Measurements from ENCODE around the gene RALY. TPM values are rescaled to one million over a fixed set of nuclear protein-coding genes. Genes with fewer than 3 reads are reported as not detected.

Gene RALY
- total and polyA plus RNA-seq, 9 donors: 56.5 to 166 (median 147) TPM

DNA sequence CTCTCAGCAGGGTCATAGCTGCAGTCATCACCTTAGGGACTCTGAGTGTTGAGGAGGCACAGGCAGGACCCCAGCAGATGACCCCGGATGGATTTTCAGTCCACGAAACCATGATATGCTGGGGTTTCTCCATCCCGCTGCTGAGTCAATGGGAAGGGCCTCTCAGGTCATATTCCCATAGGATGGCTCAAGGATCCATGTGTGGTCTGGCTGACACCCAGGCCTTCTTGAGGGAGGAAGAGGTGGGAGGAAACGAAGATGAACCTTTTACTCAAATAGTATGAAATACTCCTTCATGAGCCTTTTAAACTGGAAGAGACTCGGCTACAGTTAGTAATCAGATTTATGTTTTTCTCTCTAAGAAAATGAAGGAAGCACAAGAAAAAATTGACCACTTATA, 10.3 kb upstream of the RALY start:
- H3K27me3 ChIP-seq (ENCODE audit: control insufficient read depth, insufficient read depth, low read length): no peaks in the 10 kb centered on the region
- no CpG with 5 or more reads among the region's 5 CpGs for WGBS (ENCODE audit: insufficient coverage)
- H3K9me3 ChIP-seq (replicated peaks; ENCODE audit: control insufficient read depth, low read depth, low read length): no peaks in the 10 kb centered on the region
- no peak overlapping the region for H3K4me3 ChIP-seq (ENCODE audit: low read length)
- DNase-seq: no peak
- no peaks in the 10 kb centered on the region for H3K36me3 ChIP-seq (ENCODE audit: control insufficient read depth, insufficient read depth, low read length)
- no peaks in the 10 kb centered on the region for H3K4me1 ChIP-seq (ENCODE audit: control insufficient read depth, insufficient read depth, low read length)
- no peak overlapping the region for H3K27ac ChIP-seq (ENCODE audit: low read length)

DNA sequence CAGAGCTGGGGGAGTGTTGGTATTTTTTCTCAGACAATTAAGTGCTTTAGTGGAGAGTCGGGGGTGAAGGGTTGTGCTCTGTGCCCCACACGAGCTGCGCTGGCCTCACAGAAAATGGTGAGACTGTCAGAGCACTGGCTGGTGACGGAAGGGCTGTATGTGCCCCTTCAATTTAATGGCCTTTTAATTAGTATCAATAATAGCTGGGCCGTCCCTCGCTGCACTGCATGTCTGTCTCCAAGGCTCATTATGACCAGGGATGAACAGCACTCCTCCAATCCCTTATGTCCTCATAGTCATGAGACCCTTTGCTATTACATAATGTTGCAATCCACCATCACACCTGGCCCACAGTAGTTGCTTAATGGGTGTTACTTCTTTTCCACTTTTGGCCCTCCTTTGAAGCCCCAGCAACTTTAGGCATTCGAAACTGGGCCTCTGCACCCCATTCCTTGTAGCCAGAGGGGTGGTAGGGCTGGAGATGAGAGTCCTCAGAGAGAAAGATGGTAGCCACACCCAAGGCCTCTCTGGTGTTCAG, 9.5 kb upstream of the RALY start:
- 60% methylated on average over 5 of the region's 7 CpGs for WGBS (ENCODE audit: insufficient coverage)
- DNase-seq: no peak
- H3K4me3 ChIP-seq (ENCODE audit: low read length): no peak overlapping the region
- H3K4me1 ChIP-seq (ENCODE audit: control insufficient read depth, insufficient read depth, low read length): no peaks in the 10 kb centered on the region
- H3K27ac ChIP-seq (ENCODE audit: low read length): no peak overlapping the region
- H3K9me3 ChIP-seq (replicated peaks; ENCODE audit: control insufficient read depth, low read depth, low read length): no peaks in the 10 kb centered on the region
- H3K27me3 ChIP-seq (ENCODE audit: control insufficient read depth, insufficient read depth, low read length): no peaks in the 10 kb centered on the region
- H3K36me3 ChIP-seq (ENCODE audit: control insufficient read depth, insufficient read depth, low read length): no peaks in the 10 kb centered on the region

DNA sequence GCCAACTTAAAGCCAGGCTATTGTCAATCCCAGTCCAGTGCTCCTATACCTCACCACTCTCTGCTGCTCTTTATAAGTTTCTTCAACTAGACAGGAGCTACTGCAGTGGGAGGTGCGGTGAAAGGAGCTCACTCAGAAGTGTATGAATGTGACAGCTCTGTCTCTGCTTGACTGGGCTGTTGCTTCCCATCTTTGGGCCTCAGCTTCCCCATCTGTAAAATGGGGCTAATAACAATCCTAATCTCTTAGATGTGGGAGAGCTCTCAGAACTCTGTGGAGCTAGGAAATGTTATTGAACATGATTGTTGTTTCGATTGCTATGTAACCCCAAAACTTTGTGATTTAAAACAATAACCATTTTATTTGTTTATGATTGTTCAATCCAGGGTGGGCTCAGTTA, 8.4 kb upstream of the RALY start:
- DNase-seq: no peak
- no peaks in the 10 kb centered on the region for H3K27me3 ChIP-seq (ENCODE audit: control insufficient read depth, insufficient read depth, low read length)
- H3K4me1 ChIP-seq (ENCODE audit: control insufficient read depth, insufficient read depth, low read length): no peaks in the 10 kb centered on the region
- H3K27ac ChIP-seq (ENCODE audit: low read length): no peak overlapping the region
- H3K9me3 ChIP-seq (replicated peaks; ENCODE audit: control insufficient read depth, low read depth, low read length): no peaks in the 10 kb centered on the region
- WGBS (ENCODE audit: insufficient coverage): 100% methylated on average over 1 of the region's 2 CpGs
- no peak overlapping the region for H3K4me3 ChIP-seq (ENCODE audit: low read length)
- H3K36me3 ChIP-seq (ENCODE audit: control insufficient read depth, insufficient read depth, low read length): no peaks in the 10 kb centered on the region

DNA sequence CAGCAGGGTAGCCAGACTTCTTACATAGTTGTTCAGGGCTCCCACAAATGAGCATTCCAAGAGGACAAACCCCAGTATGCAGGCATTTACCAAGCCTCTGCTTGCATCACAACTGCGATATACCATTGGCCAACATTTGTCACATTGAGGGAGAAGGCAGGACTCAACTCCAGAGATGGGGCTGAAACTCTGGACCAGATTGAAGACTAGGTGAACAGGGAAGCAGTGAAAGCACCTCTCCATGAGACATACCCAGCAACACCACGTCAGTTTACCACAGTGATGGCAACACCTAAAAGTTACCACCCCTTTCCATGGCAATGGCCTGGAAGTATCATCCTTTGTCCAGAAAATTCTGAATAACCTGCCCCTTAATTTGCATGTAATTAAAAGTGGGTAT, 7.9 kb upstream of the RALY start:
- no peaks in the 10 kb centered on the region for H3K4me1 ChIP-seq (ENCODE audit: control insufficient read depth, insufficient read depth, low read length)
- no peaks in the 10 kb centered on the region for H3K9me3 ChIP-seq (replicated peaks; ENCODE audit: control insufficient read depth, low read depth, low read length)
- no peaks in the 10 kb centered on the region for H3K36me3 ChIP-seq (ENCODE audit: control insufficient read depth, insufficient read depth, low read length)
- H3K27ac ChIP-seq (ENCODE audit: low read length): no peak overlapping the region
- no peak overlapping the region for H3K4me3 ChIP-seq (ENCODE audit: low read length)
- DNase-seq: no peak
- H3K27me3 ChIP-seq (ENCODE audit: control insufficient read depth, insufficient read depth, low read length): no peaks in the 10 kb centered on the region
- 67% methylated on average over 1 of the region's 2 CpGs for WGBS (ENCODE audit: insufficient coverage)

DNA sequence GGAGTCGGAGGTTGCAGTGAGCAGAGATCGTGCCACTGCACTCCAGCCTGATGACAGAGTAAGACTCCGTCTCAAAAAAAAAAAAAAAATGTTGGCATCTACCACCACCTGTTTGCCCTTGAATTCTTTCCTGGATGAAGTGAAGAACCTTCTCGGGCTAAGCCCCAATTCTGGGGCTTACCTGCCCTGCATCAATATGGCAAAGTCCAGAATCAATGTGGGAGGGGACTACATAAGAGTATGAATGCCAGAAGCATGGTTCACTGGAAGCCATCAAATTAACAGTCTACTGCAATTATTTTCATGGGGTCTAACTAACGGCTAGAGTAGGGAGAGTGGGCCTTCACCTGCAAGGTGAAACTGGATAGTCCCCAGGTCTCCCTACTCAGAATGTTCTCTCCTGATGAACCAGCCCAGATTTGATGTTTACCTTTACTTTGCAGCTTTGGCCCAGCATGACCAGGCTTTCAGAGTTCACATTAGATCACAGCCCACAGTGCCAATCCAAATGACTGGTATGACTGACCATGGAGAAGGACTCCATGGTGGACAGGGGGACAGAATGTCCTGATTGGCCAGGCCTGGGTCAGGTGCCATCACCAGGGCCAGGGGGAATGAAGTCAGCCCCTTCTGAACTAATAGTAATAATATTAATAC, 7.0 kb upstream of the RALY start:
- no peaks in the 10 kb centered on the region for H3K27me3 ChIP-seq (ENCODE audit: control insufficient read depth, insufficient read depth, low read length)
- H3K4me1 ChIP-seq (ENCODE audit: control insufficient read depth, insufficient read depth, low read length): peaks cover under 1% of the 10 kb centered on the region
- no peak overlapping the region for H3K27ac ChIP-seq (ENCODE audit: low read length)
- WGBS (ENCODE audit: insufficient coverage): 92% methylated on average over 3 of the region's 5 CpGs
- H3K4me3 ChIP-seq (ENCODE audit: low read length): no peak overlapping the region
- H3K9me3 ChIP-seq (replicated peaks; ENCODE audit: control insufficient read depth, low read depth, low read length): no peaks in the 10 kb centered on the region
- H3K36me3 ChIP-seq (ENCODE audit: control insufficient read depth, insufficient read depth, low read length): no peaks in the 10 kb centered on the region
- DNase-seq: no peak

DNA sequence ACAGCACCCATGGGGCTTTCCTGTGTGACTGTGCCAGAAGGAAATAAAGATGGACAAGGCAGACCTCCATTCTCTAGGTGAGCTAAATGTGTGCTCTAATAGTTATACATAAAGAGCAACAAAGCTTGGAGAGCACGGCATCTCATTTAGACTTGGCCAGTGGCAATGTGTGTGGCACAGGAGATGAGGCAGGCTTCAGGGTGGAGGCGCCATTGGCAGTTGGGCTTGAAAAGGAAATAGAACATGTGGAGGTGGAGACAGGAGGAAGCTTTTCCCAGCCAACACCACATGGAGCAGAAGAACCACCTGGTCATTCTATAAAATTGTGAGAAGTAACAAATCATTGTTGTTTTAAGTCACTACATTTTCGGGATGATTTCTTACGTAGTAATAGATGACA, 3.6 kb upstream of the RALY start:
- 80% methylated on average over 2 of the region's 4 CpGs for WGBS (ENCODE audit: insufficient coverage)
- Histone ChIP-seq H3K36me3 (ENCODE audit: control insufficient read depth, insufficient read depth, low read length) (no peaks in the 10 kb centered on the region), H3K4me3 (ENCODE audit: low read length) (no peak overlapping the region), H3K4me1 (ENCODE audit: control insufficient read depth, insufficient read depth, low read length) (peaks cover 12% of the 10 kb centered on the region), H3K9me3 (replicated peaks; ENCODE audit: control insufficient read depth, low read depth, low read length) (no peaks in the 10 kb centered on the region), H3K27me3 (ENCODE audit: control insufficient read depth, insufficient read depth, low read length) (no peaks in the 10 kb centered on the region), H3K27ac (ENCODE audit: low read length) (no peak overlapping the region)
- no peak for DNase-seq

DNA sequence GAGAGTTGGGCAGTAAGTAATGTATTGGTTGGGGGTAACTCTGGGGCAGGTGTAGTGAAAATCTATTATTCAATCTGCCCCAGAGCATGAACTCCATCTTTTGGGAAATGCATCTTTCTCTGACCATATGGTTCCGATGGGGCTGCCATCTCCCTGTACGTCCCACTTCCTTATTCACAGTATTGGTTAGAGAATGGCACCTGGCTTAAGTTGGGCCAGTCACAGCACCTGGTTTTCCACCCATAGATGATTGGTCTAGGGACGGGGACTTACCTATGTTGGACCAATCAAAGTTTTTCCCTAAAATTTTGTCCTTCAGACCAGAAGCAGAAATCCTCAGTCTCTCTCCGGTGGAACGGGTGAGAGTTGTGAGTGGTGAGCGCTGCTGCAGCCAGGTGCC, 2.2 kb upstream of the RALY start:
- Histone ChIP-seq H3K9me3 (replicated peaks; ENCODE audit: control insufficient read depth, low read depth, low read length) (no peaks in the 10 kb centered on the region), H3K36me3 (ENCODE audit: control insufficient read depth, insufficient read depth, low read length) (no peaks in the 10 kb centered on the region), H3K4me3 (ENCODE audit: low read length) (no peak overlapping the region), H3K27ac (ENCODE audit: low read length) (no peak overlapping the region), H3K27me3 (ENCODE audit: control insufficient read depth, insufficient read depth, low read length) (no peaks in the 10 kb centered on the region), H3K4me1 (ENCODE audit: control insufficient read depth, insufficient read depth, low read length) (peaks cover 17% of the 10 kb centered on the region)
- WGBS (ENCODE audit: insufficient coverage): no CpG with 5 or more reads among the region's 6 CpGs
- no peak for DNase-seq

DNA sequence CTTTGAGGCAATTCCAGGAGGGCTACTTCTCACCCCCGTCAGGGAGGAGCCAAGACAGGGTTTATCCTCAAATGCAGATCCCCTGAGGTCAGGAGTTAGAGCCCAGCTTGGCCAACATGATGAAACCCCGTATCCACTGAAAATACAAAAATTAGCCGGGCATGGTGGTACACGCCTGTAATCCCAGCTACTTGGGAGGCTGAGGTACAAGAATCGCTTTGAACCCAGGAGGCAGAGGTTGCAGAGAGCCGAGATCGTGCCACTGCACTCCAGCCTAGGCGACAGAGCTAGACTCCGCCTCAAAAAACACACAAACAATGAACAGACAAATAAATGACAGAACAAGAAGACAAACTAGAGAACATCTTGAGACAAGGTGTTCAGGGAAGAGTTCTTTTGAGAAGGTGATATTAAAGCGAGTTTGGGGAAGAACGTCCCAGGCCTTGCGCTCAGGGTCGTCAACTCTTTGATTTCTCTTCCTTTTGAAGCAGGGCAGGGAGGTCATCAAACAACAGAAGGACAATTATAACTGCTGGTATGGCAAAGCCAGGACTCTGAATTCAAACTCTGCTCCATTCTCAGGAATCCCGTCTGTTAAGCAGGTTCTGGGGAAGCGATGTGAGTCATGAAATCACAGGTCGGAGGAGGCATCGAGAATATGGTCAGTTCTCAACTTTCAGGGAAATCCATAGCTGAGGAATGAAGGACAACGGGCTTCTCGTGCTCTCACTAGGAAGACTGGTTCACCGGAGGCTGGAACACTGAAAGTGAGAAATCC, 1.4 kb upstream of the RALY start:
- H3K36me3 ChIP-seq (ENCODE audit: control insufficient read depth, insufficient read depth, low read length): no peaks in the 10 kb centered on the region

DNA sequence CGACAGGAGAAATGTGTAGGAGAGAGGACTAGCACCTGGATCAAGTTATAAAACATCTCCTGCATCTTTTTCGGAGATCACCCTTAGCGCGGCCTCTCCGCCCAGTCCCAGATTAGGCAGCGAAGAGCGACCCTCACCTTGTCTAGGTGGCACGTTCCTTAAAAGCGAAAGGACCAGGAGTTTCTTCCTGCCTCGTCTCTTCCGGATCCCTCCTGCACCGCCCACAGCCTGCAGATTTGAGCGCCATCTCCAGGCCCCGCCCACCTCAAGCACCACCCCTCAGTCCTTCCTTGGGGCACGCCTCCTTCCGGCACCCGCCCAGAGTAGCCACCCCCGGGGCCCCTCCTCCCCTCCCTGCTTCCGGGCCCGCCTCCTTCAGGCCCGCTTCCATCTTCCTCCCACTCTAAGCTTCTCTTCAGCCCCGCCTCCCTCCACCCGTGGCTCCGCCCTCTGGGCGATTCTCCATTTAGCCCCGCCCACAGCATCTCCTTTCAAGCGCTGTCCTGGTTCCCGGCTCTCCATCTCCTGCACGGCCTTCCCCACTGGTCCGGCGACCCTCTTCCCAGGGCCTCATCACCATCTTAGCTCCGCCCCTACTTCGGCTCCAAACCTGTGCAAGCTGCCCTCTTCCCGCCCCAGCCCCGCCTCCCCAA, 662 bp upstream of the RALY start:
- peaks cover 24% of the 10 kb centered on the region for H3K4me1 ChIP-seq (ENCODE audit: control insufficient read depth, insufficient read depth, low read length)
- H3K27ac ChIP-seq (ENCODE audit: low read length): peak overlapping the region; percentile 99
- no peaks in the 10 kb centered on the region for H3K36me3 ChIP-seq (ENCODE audit: control insufficient read depth, insufficient read depth, low read length)
- H3K27me3 ChIP-seq (ENCODE audit: control insufficient read depth, insufficient read depth, low read length): no peaks in the 10 kb centered on the region
- H3K9me3 ChIP-seq (replicated peaks; ENCODE audit: control insufficient read depth, low read depth, low read length): no peaks in the 10 kb centered on the region
- H3K4me3 ChIP-seq (ENCODE audit: low read length): peak overlapping the region; percentile 99
- under 1% methylated on average over 33 of the region's 35 CpGs for WGBS (ENCODE audit: insufficient coverage)
- peak; percentile 100 for DNase-seq

More for the DNA sequence above, 1.4 kb upstream of the RALY start:
- Histone ChIP-seq H3K27ac (ENCODE audit: low read length) (peak overlapping the region; percentile 90), H3K9me3 (replicated peaks; ENCODE audit: control insufficient read depth, low read depth, low read length) (no peaks in the 10 kb centered on the region), H3K27me3 (ENCODE audit: control insufficient read depth, insufficient read depth, low read length) (no peaks in the 10 kb centered on the region), H3K4me3 (ENCODE audit: low read length) (peak overlapping the region; percentile 63), H3K4me1 (ENCODE audit: control insufficient read depth, insufficient read depth, low read length) (peaks cover 23% of the 10 kb centered on the region)
- no peak for DNase-seq
- WGBS (ENCODE audit: insufficient coverage): 37% methylated on average over 16 of the region's 20 CpGs

DNA sequence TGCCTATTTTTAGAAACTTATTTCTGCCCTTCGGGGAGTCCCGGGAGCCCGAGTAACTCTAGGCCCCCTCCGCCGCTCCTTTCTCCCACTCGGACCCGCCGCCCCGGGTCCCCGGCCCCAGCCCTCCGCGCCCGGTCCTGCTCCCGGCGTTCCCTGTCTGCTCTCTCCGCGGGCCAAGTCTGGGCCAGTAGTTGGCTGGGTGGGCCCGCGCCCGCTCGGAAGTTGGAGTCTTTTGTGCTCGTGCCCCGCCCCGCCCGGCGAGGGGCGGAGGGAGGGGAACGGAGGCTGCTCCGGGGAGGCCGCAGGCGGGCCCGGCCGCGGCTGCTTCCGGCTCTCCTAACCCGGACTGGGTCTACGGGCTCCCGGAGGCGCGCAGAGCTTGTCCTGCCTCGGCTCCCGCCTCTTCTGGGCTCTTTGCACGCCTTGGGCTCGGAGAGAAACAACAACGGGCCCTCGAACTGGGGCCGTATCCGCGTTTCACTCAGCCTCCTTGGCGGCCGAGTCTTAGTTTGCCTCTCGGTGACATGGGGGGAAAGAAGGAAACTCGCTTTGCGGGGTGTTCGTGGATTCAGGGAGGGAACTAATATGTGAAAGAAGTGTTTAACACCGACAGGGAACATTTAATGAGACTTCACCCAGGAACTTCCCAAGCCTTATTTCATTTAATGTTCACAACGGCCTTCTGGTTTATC, 657 bp downstream of the RALY start:
- H3K27me3 ChIP-seq (ENCODE audit: control insufficient read depth, insufficient read depth, low read length): no peaks in the 10 kb centered on the region
- H3K4me3 ChIP-seq (ENCODE audit: low read length): peak overlapping the region; percentile 99
- under 1% methylated on average over 51 of the region's 57 CpGs for WGBS (ENCODE audit: insufficient coverage)
- no peaks in the 10 kb centered on the region for H3K36me3 ChIP-seq (ENCODE audit: control insufficient read depth, insufficient read depth, low read length)
- peak; percentile 93 for DNase-seq
- peak overlapping the region; percentile 99 for H3K27ac ChIP-seq (ENCODE audit: low read length)
- no peaks in the 10 kb centered on the region for H3K9me3 ChIP-seq (replicated peaks; ENCODE audit: control insufficient read depth, low read depth, low read length)
- peaks cover 32% of the 10 kb centered on the region for H3K4me1 ChIP-seq (ENCODE audit: control insufficient read depth, insufficient read depth, low read length)

Data from muscle of leg (tissue), 11 donors.